GM10248 (cell line): ENCODE measurements around the gene ANKH.

Experiments
- CTCF ChIA-PET: fragments of 300-600 bp; sonication (Branson Sonifier 250); formaldehyde crosslinking; extraction: SDS; loops from one replicate; lab custom pipeline; 2021; ENCODE audit warnings: antibody characterized with exemption; lab: Yijun Ruan, JAX
- POLR2A ChIA-PET: fragments of 350-650 bp; sonication (Branson Sonifier 250); formaldehyde crosslinking; extraction: SDS; loops from one replicate; lab custom pipeline; 2020; ENCODE audit warnings: antibody characterized with exemption; lab: Yijun Ruan, JAX
- DNase-seq: peaks from one replicate; pipeline ENCODE4 v3.0.0; 2012; ENCODE audit errors: extremely low spot score
- CTCF ChIP-seq: IDR thresholded peaks from 2 replicates; pipeline ENCODE4 v1.5.1; 2012; ENCODE audit warnings: mild to moderate bottlenecking, low read depth; ENCODE audit errors: extremely low read depth, missing control alignments, control extremely low read depth

Gene ANKH

GRCh38 chr5:14685757-14686156 lies 185.8 kb downstream of the ANKH start:
- TF ChIP-seq CTCF = peak; percentile 56
- ChIA-PET CTCF (interaction anchor here (0.6 to 4.6 kb wide), 15 partner anchors 9 to 321 kb away, joined by 3 to 28 read pairs (median 5); partner anchors contain the start of gene ANKH), POLR2A (no interaction called here)
- peak; percentile 67 for DNase-seq

- DNase-seq = no peak
- CTCF ChIA-PET = interaction anchor here (0.7 to 4.6 kb wide), 15 partner anchors 9 to 318 kb away, joined by 3 to 28 read pairs (median 5); partner anchors contain the start of gene ANKH
- POLR2A ChIA-PET = no interaction called here
- no peak for TF ChIP-seq CTCF
Measured at GRCh38 chr5:14684757-14685156, 186.8 kb downstream of the ANKH start.

- DNase-seq = no peak
- no peak for TF ChIP-seq CTCF
- ChIA-PET CTCF (interaction anchor here (1.0 to 4.6 kb wide), 10 partner anchors 9 to 318 kb away, joined by 3 to 28 read pairs (median 8); no protein-coding TSS in a partner anchor), POLR2A (no interaction called here)
Measured at GRCh38 chr5:14683906-14684455, 187.6 kb downstream of the ANKH start.

- ChIA-PET POLR2A (no interaction called here), CTCF (interaction anchor here (1.0 to 1.7 kb wide), 2 partner anchors 9 to 14 kb away, joined by 3 read pairs; no protein-coding TSS in a partner anchor)
- TF ChIP-seq CTCF = no peak
- DNase-seq = no peak
Measured at GRCh38 chr5:14681236-14681752, 190.3 kb downstream of the ANKH start.

GRCh38 chr5:14679595-14679994 lies 192.0 kb downstream of the ANKH start:
- DNase-seq = no peak
- CTCF ChIA-PET = interaction anchor here (1.0 to 4.2 kb wide), 2 partner anchors 11 to 12 kb away, joined by 3 to 27 read pairs; no protein-coding TSS in a partner anchor
- no peak for TF ChIP-seq CTCF
- POLR2A ChIA-PET = no interaction called here

GRCh38 chr5:14678773-14679334 lies 192.7 kb downstream of the ANKH start:
- no peak for TF ChIP-seq CTCF
- ChIA-PET CTCF (interaction anchor here (1.0 to 4.2 kb wide), 4 partner anchors 11 to 328 kb away, joined by 3 to 27 read pairs (median 6); no protein-coding TSS in a partner anchor), POLR2A (no interaction called here)
- DNase-seq = no peak
